ENCODE measurements around the gene PCDHGC5. TPM values are rescaled to one million over a fixed set of nuclear protein-coding genes. Genes with fewer than 3 reads are reported as not detected.

PCDHGC5 gene
- 3.1 TPM for total RNA-seq

GRCh38 chr5:141488591-141489561 lies at the start of gene PCDHGC5:
PCDHGC5 (plus strand) TSS chr5:141489081; CDS start chr5:141489241, 160 bp downstream.
- DNase-seq = no peak

GRCh38 chr5:141439411-141440141 lies 49.3 kb upstream of the PCDHGC5 start:
- no peak for DNase-seq

GRCh38 chr5:141440341-141440740 lies 48.5 kb upstream of the PCDHGC5 start:
- DNase-seq = no peak

- DNase-seq = no peak
Observed at GRCh38 chr5:141441571-141442170, 47.2 kb upstream of the PCDHGC5 start.

- DNase-seq = no peak
Observed at GRCh38 chr5:141465351-141465750, 23.5 kb upstream of the PCDHGC5 start.

GRCh38 chr5:141475625-141476131 lies 13.2 kb upstream of the PCDHGC5 start, which contains the start of gene PCDHGC3:
PCDHGC3 (plus strand) TSS chr5:141475966; CDS start chr5:141476117, 151 bp downstream.
- peak; percentile 98 for DNase-seq

- peak; percentile 92 for DNase-seq
Observed at GRCh38 chr5:141476132-141476911, 12.6 kb upstream of the PCDHGC5 start.

GRCh38 chr5:141477044-141477575 lies 11.8 kb upstream of the PCDHGC5 start:
- peak; percentile 24 for DNase-seq

- DNase-seq = peak; percentile 20
Observed at GRCh38 chr5:141477815-141478214, 11.1 kb upstream of the PCDHGC5 start.

- peak; percentile 43 for DNase-seq
Observed at GRCh38 chr5:141478321-141478945, 10.4 kb upstream of the PCDHGC5 start.

- DNase-seq = no peak
Observed at GRCh38 chr5:141479776-141480175, 9.1 kb upstream of the PCDHGC5 start.

- no peak for DNase-seq
Observed at GRCh38 chr5:141483902-141484301, 5.0 kb upstream of the PCDHGC5 start.

GRCh38 chr5:141484310-141484640 lies 4.6 kb upstream of the PCDHGC5 start:
- no peak for DNase-seq

GRCh38 chr5:141484641-141485311 lies 4.1 kb upstream of the PCDHGC5 start, which contains the start of gene PCDHGC4:
PCDHGC4 (plus strand) TSS chr5:141485030; CDS start chr5:141485174, 144 bp downstream.
- DNase-seq = peak; percentile 79

GRCh38 chr5:141485321-141486055 lies 3.4 kb upstream of the PCDHGC5 start:
- peak; percentile 26 for DNase-seq

GRCh38 chr5:141486091-141486490 lies 2.8 kb upstream of the PCDHGC5 start:
- DNase-seq = no peak

- DNase-seq = no peak
Observed at GRCh38 chr5:141487131-141487530, 1.8 kb upstream of the PCDHGC5 start.

- no peak for DNase-seq
Observed at GRCh38 chr5:141489841-141490240, 960 bp downstream of the PCDHGC5 start.

GRCh38 chr5:141490271-141490670 lies 1.4 kb downstream of the PCDHGC5 start:
- DNase-seq = no peak
